ENCODE measurements around the gene PGGHG.
"Not testable (repeated sequence)": the region's sequence is repeated elsewhere in the genome, so short reads cannot be mapped to it uniquely, and the experiment has no call there.

The PGGHG gene

GRCh38 chr11:268716-269145 lies 20.2 kb upstream of the PGGHG start:
- in situ Hi-C loops (cut with MboI; ENCODE audit: low sequenced_read_pairs), result not testable (repeated sequence)

- in situ Hi-C loops (cut with MboI; ENCODE audit: low sequenced_read_pairs), result no loop called here
These were observed 19.6 kb upstream of the PGGHG start for GRCh38 chr11:269146-269890.

- in situ Hi-C loops (cut with MboI; ENCODE audit: low sequenced_read_pairs), result no loop called here
These were observed 18.2 kb upstream of the PGGHG start for GRCh38 chr11:270451-271318.

DNA sequence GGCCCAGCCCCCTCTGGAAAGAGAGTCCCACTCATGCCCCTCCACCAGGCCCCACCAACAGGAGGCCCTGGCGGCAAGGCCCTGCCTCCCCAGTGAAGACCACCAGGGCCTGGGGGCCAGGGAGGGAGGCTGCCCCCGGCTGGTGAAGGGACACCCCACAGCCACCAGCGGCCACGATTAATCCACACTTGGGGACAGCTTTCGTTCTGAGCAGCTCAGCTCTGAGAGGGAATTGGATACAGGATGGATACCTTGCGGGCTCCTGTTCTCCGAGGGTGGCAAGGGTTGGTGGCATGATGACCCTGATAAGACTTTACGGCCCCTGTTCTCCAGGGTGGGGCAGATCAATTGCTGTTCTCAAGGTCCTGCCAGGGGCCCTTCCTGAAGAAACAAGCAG lies 17.6 kb upstream of the PGGHG start:
- in situ Hi-C loops (cut with MboI; ENCODE audit: low sequenced_read_pairs), result no loop called here

- in situ Hi-C loops (cut with MboI; ENCODE audit: low sequenced_read_pairs), result no loop called here
These were observed 16.6 kb upstream of the PGGHG start for GRCh38 chr11:272195-272930.

DNA sequence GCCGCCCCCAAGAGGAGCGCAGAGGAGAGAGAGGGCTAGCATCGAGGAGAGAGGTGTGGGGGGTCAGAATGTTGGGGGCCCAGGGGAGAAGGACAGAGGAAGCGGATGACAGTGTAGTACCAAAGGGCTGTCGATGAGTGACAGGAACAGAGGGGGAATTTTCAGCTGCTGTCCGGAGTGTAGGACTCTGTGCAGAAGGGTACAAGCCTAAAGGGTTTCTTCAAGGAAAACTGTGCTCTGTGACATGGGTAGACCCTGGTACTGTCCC lies 16.1 kb upstream of the PGGHG start:
- in situ Hi-C loops (cut with MboI; ENCODE audit: low sequenced_read_pairs), result no loop called here

GRCh38 chr11:276219-276618 lies 12.7 kb upstream of the PGGHG start:
- in situ Hi-C loops (cut with MboI; ENCODE audit: low sequenced_read_pairs), result no loop called here

- in situ Hi-C loops (cut with MboI; ENCODE audit: low sequenced_read_pairs), result no loop called here
These were observed 10.7 kb upstream of the PGGHG start, which contains the start of gene NLRP6 for GRCh38 chr11:278001-278951. TSS of gene NLRP6 (plus strand) at chr11:278407. CDS start at chr11:278570, 163 bp downstream.

DNA sequence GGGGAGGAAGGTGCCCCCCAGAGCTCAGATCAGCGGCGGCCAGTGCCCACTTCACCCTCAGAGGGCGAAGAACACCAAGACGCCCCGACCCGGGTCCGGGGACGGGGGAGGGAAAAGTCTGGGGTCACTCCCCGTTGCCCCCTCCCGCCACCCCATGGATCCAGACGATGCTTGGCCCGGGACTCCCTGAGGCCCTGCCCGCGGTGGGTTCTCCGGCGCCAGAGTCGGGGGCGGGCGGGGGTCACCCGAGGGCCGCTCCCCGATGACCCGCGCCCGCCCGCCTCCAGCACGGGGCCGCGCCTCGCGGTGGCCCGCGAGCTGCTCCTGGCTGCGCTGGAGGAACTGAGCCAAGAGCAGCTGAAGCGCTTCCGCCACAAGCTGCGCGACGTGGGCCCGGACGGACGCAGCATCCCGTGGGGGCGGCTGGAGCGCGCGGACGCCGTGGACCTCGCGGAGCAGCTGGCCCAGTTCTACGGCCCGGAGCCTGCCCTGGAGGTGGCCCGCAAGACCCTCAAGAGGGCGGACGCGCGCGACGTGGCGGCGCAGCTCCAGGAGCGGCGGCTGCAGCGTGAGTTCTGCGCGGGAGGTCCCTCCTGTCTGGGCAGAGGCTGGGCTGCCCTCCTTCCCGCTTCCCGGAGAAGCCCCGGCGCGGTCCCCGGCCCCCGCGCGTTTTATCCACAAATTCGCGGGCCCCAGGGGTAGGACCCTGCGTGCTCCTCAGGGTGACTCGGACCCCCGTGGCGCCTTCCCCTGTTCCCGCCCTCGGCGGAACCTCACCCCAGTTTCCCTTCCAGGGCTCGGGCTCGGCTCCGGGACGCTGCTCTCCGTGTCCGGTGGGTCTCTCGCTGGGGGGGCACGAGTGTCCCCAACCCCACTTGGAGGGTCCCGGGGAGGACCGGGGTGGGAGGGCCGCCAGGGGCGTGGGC lies 9.6 kb upstream of the PGGHG start:
- in situ Hi-C loops (cut with MboI; ENCODE audit: low sequenced_read_pairs), result no loop called here

DNA sequence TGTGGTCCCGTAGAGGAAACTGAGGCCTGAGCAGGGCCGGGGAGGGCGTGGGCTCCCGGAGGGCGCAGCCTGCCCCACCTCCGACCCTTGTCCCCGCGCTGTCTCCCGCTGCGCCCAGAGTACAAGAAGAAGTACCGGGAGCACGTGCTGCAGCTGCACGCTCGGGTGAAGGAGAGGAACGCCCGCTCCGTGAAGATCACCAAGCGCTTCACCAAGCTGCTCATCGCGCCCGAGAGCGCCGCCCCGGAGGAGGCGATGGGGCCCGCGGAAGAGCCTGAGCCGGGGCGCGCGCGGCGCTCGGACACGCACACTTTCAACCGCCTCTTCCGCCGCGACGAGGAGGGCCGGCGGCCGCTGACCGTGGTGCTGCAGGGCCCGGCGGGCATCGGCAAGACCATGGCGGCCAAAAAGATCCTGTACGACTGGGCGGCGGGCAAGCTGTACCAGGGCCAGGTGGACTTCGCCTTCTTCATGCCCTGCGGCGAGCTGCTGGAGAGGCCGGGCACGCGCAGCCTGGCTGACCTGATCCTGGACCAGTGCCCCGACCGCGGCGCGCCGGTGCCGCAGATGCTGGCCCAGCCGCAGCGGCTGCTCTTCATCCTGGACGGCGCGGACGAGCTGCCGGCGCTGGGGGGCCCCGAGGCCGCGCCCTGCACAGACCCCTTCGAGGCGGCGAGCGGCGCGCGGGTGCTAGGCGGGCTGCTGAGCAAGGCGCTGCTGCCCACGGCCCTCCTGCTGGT lies 8.8 kb upstream of the PGGHG start:
- in situ Hi-C loops (cut with MboI; ENCODE audit: low sequenced_read_pairs), result no loop called here

DNA sequence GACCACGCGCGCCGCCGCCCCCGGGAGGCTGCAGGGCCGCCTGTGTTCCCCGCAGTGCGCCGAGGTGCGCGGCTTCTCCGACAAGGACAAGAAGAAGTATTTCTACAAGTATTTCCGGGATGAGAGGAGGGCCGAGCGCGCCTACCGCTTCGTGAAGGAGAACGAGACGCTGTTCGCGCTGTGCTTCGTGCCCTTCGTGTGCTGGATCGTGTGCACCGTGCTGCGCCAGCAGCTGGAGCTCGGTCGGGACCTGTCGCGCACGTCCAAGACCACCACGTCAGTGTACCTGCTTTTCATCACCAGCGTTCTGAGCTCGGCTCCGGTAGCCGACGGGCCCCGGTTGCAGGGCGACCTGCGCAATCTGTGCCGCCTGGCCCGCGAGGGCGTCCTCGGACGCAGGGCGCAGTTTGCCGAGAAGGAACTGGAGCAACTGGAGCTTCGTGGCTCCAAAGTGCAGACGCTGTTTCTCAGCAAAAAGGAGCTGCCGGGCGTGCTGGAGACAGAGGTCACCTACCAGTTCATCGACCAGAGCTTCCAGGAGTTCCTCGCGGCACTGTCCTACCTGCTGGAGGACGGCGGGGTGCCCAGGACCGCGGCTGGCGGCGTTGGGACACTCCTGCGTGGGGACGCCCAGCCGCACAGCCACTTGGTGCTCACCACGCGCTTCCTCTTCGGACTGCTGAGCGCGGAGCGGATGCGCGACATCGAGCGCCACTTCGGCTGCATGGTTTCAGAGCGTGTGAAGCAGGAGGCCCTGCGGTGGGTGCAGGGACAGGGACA lies 8.0 kb upstream of the PGGHG start:
- in situ Hi-C loops (cut with MboI; ENCODE audit: low sequenced_read_pairs), result no loop called here

DNA sequence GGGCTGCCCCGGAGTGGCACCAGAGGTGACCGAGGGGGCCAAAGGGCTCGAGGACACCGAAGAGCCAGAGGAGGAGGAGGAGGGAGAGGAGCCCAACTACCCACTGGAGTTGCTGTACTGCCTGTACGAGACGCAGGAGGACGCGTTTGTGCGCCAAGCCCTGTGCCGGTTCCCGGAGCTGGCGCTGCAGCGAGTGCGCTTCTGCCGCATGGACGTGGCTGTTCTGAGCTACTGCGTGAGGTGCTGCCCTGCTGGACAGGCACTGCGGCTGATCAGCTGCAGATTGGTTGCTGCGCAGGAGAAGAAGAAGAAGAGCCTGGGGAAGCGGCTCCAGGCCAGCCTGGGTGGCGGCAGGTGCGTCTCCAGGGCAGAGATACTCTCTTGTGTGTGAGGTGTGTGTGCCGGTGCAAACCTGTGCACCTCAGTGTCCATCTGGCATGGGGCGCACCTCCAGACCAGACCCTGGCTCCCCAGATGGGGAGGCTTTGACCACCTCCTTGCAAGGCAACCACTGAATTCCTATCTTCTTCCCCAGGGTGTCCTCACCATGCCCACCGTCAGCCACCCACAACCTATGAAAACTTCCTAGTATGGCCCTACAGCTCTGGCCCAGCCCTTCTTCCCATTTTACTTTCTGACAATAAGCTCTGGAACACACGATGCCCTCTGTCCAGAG lies 7.3 kb upstream of the PGGHG start:
- in situ Hi-C loops (cut with MboI; ENCODE audit: low sequenced_read_pairs), result no loop called here

GRCh38 chr11:282171-282570 lies 6.8 kb upstream of the PGGHG start:
- in situ Hi-C loops (cut with MboI; ENCODE audit: low sequenced_read_pairs), result no loop called here

DNA sequence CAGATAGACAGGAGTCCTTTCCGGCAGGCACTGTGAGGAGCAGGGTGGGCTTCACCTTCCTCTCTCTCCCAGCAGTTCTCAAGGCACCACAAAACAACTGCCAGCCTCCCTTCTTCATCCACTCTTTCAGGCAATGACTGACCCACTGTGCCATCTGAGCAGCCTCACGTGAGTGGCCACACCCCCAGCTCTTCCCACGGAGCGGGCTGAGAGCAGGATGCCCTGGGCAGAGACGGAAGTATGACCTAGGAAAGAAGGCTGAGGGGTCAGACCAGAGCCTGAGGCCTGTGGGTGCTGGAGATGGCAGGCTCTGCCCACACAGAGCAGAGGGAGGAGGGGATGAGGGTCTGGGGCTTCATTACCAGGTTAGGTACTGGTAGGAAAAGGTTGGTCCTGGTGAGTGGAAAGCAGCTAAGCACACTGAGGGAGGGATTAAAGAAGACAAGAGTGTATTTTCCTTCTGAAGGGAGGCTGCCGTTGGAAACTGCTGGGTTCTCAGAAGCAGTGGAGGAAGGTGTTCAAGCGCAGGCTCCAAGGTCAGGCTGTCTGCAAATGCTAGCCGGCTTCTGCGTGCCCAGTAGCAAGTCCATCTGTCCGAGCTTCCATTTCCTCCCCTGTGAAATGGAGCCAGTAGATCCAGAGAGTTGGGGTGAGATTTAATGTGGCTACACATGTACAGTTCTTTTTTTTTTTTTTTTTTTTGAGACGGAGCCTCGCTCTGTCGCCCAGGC lies 6.1 kb upstream of the PGGHG start:
- in situ Hi-C loops (cut with MboI; ENCODE audit: low sequenced_read_pairs), result no loop called here

GRCh38 chr11:283405-284104 lies 5.4 kb upstream of the PGGHG start:
- in situ Hi-C loops (cut with MboI; ENCODE audit: low sequenced_read_pairs), result no loop called here

Data from HL-60/S4 (cell line).